H1 (cell line): ENCODE results near the gene CAMSAP1. TPM values are rescaled to one million over a fixed set of nuclear protein-coding genes. Genes with fewer than 3 reads are reported as not detected.
A peak's percentile ranks its signal among the peaks of the same experiment; 100 is the strongest.

ENCODE experiments used
- CTCF ChIA-PET: fragments of 300-600 bp; sonication (Branson Sonifier 250); formaldehyde crosslinking; loops from one replicate; lab custom pipeline; 2021; ENCODE audit not compliant: partially characterized antibody; lab: Charles Lee
- POLR2A ChIA-PET: fragments of 300-600 bp; sonication (Branson Sonifier 250); formaldehyde crosslinking; loops from one replicate; lab custom pipeline; 2021; ENCODE audit warnings: inconsistent platforms; ENCODE audit not compliant: partially characterized antibody; lab: Charles Lee
- DNase-seq, 2 experiments: peaks; one replicate each; pipeline versions ENCODE4 v3.0.0 to v3.0.0-alpha.2; 2010 to 2022; ENCODE audit warnings: low spot score in 2 of 2, low read depth in 1 of 2, mixed read lengths in 1 of 2
- FAIRE-seq: peaks from 2 replicates; lab custom pipeline; 2011; peaks lifted over from hg19 to GRCh38; lab: Jason Lieb, UNC
- H2AFZ ChIP-seq: 2 replicates; pipeline ENCODE4 v1.8.1; 2012; ENCODE audit warnings: low read length, inconsistent platforms
- H2AK5ac ChIP-seq: 2 replicates; pipeline ENCODE4 v1.6.1; 2013; ENCODE audit warnings: low read depth, low read length
- H2BK120ac ChIP-seq: replicated peaks from 2 replicates; pipeline ENCODE3; 2013; ENCODE audit warnings: low read depth, low read length, inconsistent platforms
- H2BK12ac ChIP-seq: 2 replicates; pipeline ENCODE4 v1.6.1; 2013; ENCODE audit warnings: low read depth, low read length
- H2BK15ac ChIP-seq: 2 replicates; pipeline ENCODE4 v1.6.1; 2013; ENCODE audit warnings: low read length
- H2BK20ac ChIP-seq: 2 replicates; pipeline ENCODE4 v1.6.1; 2013; ENCODE audit warnings: low read length
- H2BK5ac ChIP-seq: 2 replicates; pipeline ENCODE4 v1.6.1; 2013; ENCODE audit warnings: low read depth, low read length
- H3K14ac ChIP-seq: 2 replicates; pipeline ENCODE4 v1.6.1; 2013; ENCODE audit warnings: inconsistent platforms; ENCODE audit not compliant: insufficient read length
- H3K18ac ChIP-seq: 2 replicates; pipeline ENCODE4 v1.6.1; 2013; ENCODE audit warnings: low read length; ENCODE audit errors: extremely low read depth
- H3K23ac ChIP-seq: 2 replicates; pipeline ENCODE4 v1.6.1; 2013; ENCODE audit warnings: inconsistent platforms; ENCODE audit not compliant: insufficient read length
- H3K23me2 ChIP-seq: 2 replicates; pipeline ENCODE4 v1.6.1; 2013; ENCODE audit warnings: low read depth, low read length
- H3K27ac ChIP-seq: 2 replicates; pipeline ENCODE4 v1.6.1; 2011; ENCODE audit warnings: low read depth, low read length, inconsistent platforms
- H3K27me3 ChIP-seq, 4 experiments: replicated peaks in 1 of 4; 1 replicate in 1 of 4; 2 replicates in 3 of 4; pipeline versions ENCODE4 v1.6.1 to v1.8.1; 2011 to 2013; ENCODE audit warnings: low read length in 3 of 4, mild to moderate bottlenecking in 3 of 4, inconsistent platforms in 2 of 4, mixed read lengths in 2 of 4, moderate library complexity in 1 of 4; ENCODE audit not compliant: control insufficient read depth in 3 of 4, insufficient read depth in 3 of 4; ENCODE audit errors: extremely low read depth in 1 of 4
- H3K36me3 ChIP-seq, 4 experiments: 2 replicates each; pipeline versions ENCODE4 v1.6.1 to v1.8.1; 2011 to 2013; ENCODE audit warnings: mild to moderate bottlenecking in 4 of 4, low read length in 3 of 4, moderate library complexity in 2 of 4, control low read depth in 1 of 4, inconsistent platforms in 1 of 4; ENCODE audit not compliant: insufficient read depth in 4 of 4, control insufficient read depth in 2 of 4
- H3K4ac ChIP-seq: replicated peaks from 2 replicates; pipeline ENCODE3; 2013; ENCODE audit warnings: low read length, low read depth, mixed read lengths, inconsistent platforms; ENCODE audit not compliant: insufficient read length
- H3K4me1 ChIP-seq, 4 experiments: replicated peaks in 1 of 4; 1 replicate in 1 of 4; 2 replicates in 3 of 4; pipeline versions ENCODE4 v1.6.1 to v1.8.1; 2011 to 2013; ENCODE audit warnings: low read length in 3 of 4, inconsistent platforms in 2 of 4, mixed read lengths in 1 of 4; ENCODE audit not compliant: insufficient read depth in 4 of 4, control insufficient read depth in 3 of 4
- H3K4me2 ChIP-seq, 2 experiments: 2 replicates each; pipeline versions ENCODE4 v1.6.1 to v1.8.1; 2011 to 2013; ENCODE audit warnings: low read depth in 2 of 2, low read length in 2 of 2, control low read depth in 1 of 2, inconsistent platforms in 1 of 2, mild to moderate bottlenecking in 1 of 2; ENCODE audit not compliant: insufficient read depth in 1 of 2
- H3K4me3 ChIP-seq, 4 experiments: fragments of 200-600, 300-600 bp in 1 of 4; sonication (generic), shearing (Covaris generic), sonication (Bioruptor Twin) in 1 of 4; 2 replicates each; pipeline versions ENCODE4 v1.5.1 to v1.8.1; 2011 to 2016; ENCODE audit warnings: low read length in 4 of 4, low read depth in 3 of 4, control low read depth in 2 of 4, inconsistent platforms in 2 of 4, mild to moderate bottlenecking in 2 of 4, mixed read lengths in 1 of 4, moderate library complexity in 1 of 4; ENCODE audit not compliant: insufficient read depth in 2 of 4; ENCODE audit errors: extremely low read depth in 1 of 4
- H3K56ac ChIP-seq: replicated peaks from 2 replicates; pipeline ENCODE3; 2013; ENCODE audit warnings: low read depth, mild to moderate bottlenecking, mixed read lengths, low read length, inconsistent platforms; ENCODE audit not compliant: insufficient read length
- H3K79me1 ChIP-seq: 2 replicates; pipeline ENCODE4 v1.6.1; 2013; ENCODE audit warnings: low read depth, low read length, control low read depth
- H3K79me2 ChIP-seq, 2 experiments: 2 replicates each; pipeline versions ENCODE4 v1.6.1 to v1.8.1; 2012 to 2013; ENCODE audit warnings: low read length in 2 of 2, mild to moderate bottlenecking in 2 of 2, inconsistent platforms in 1 of 2; ENCODE audit not compliant: insufficient read depth in 2 of 2, control insufficient read depth in 1 of 2
- H3K9ac ChIP-seq, 4 experiments: replicated peaks in 1 of 4; 1 replicate in 1 of 4; 2 replicates in 3 of 4; pipeline versions ENCODE4 v1.6.1 to v1.8.1; 2011 to 2013; ENCODE audit warnings: low read depth in 3 of 4, low read length in 3 of 4, control low read depth in 2 of 4, mild to moderate bottlenecking in 2 of 4, moderate library complexity in 2 of 4, inconsistent platforms in 1 of 4; ENCODE audit errors: extremely low read depth in 1 of 4
- H3K9me3 ChIP-seq, 2 experiments: 2 replicates each; pipeline versions ENCODE4 v1.6.1 to v1.8.1; 2012 to 2013; ENCODE audit warnings: mild to moderate bottlenecking in 2 of 2, moderate library complexity in 2 of 2, control low read depth in 1 of 2, inconsistent platforms in 1 of 2, low read depth in 1 of 2, low read length in 1 of 2, mixed read lengths in 1 of 2; ENCODE audit not compliant: insufficient read depth in 2 of 2
- H4K20me1 ChIP-seq, 2 experiments: replicated peaks in 1 of 2; 2 replicates each; pipeline versions ENCODE3 to v1.8.1; 2011 to 2013; ENCODE audit warnings: inconsistent platforms in 2 of 2, low read length in 2 of 2, mild to moderate bottlenecking in 1 of 2; ENCODE audit not compliant: insufficient read depth in 2 of 2, control insufficient read depth in 1 of 2
- H4K5ac ChIP-seq: 2 replicates; pipeline ENCODE4 v1.6.1; 2013; ENCODE audit warnings: low read length, low read depth, mixed read lengths, inconsistent platforms; ENCODE audit not compliant: insufficient read length
- H4K8ac ChIP-seq: 2 replicates; pipeline ENCODE4 v1.8.0; 2013; ENCODE audit warnings: mild to moderate bottlenecking, moderate library complexity, low read length, inconsistent platforms; ENCODE audit not compliant: insufficient read depth; ENCODE audit errors: extremely low read depth
- H4K91ac ChIP-seq: replicated peaks from 2 replicates; pipeline ENCODE3; 2013; ENCODE audit warnings: low read length, mixed read lengths, inconsistent platforms; ENCODE audit not compliant: insufficient read length
- BACH1 ChIP-seq: IDR thresholded peaks from 2 replicates; pipeline ENCODE4 v1.6.1; 2012; ENCODE audit warnings: low read length, improper control_type of control experiment
- CREB1 ChIP-seq: IDR thresholded peaks from 2 replicates; pipeline ENCODE4 v1.6.1; 2012; ENCODE audit warnings: inconsistent platforms
- EZH2 ChIP-seq: fragments of 200-600 bp; sonication (generic); IDR thresholded peaks from 2 replicates; pipeline ENCODE4 v1.7.1; 2012; ENCODE audit warnings: low read depth, mild to moderate bottlenecking, moderate library complexity, low read length, inconsistent platforms; ENCODE audit not compliant: severe bottlenecking
- HDAC6 ChIP-seq: IDR thresholded peaks from one replicate; pipeline ENCODE4 v1.7.1; 2012; ENCODE audit warnings: low read depth, mild to moderate bottlenecking, inconsistent platforms, low read length, moderate library complexity
- KDM4A ChIP-seq: IDR thresholded peaks from one replicate; pipeline ENCODE4 v1.7.1; 2012; ENCODE audit warnings: low read depth, mild to moderate bottlenecking, moderate library complexity, low read length, inconsistent platforms; ENCODE audit not compliant: severe bottlenecking
- KDM5A ChIP-seq: fragments of 200-600 bp; IDR thresholded peaks from 2 replicates; pipeline ENCODE4 v1.7.1; 2012; ENCODE audit warnings: mild to moderate bottlenecking, low read length, inconsistent platforms, mixed read lengths
- MAX ChIP-seq: IDR thresholded peaks from 2 replicates; pipeline ENCODE4 v1.6.1; 2012; ENCODE audit warnings: inconsistent platforms
- TAF1 ChIP-seq: IDR thresholded peaks from 2 replicates; pipeline ENCODE4 v1.6.1; 2011; ENCODE audit warnings: mild to moderate bottlenecking, low read depth, low read length
- TBP ChIP-seq: IDR thresholded peaks from 2 replicates; pipeline ENCODE4 v1.6.1; 2011; ENCODE audit warnings: low read depth, low read length, improper control_type of control experiment
- TCF12 ChIP-seq: IDR thresholded peaks from 2 replicates; pipeline ENCODE4 v1.6.1; 2011; ENCODE audit warnings: low read depth, mild to moderate bottlenecking, low read length
- YY1 ChIP-seq: IDR thresholded peaks from 2 replicates; pipeline ENCODE4 v1.6.1; 2011; ENCODE audit warnings: low read depth, mild to moderate bottlenecking, low read length
- WGBS, 2 experiments: shearing (Covaris generic) in 1 of 2; methylation state at CpG; one replicate each; pipeline versions ENCODE4 v1.1.6 to v1.1.7; 2013 to 2015; ENCODE audit warnings: low lambda C conversion rate in 2 of 2, mixed read lengths in 2 of 2, inconsistent platforms in 1 of 2, low coverage in 1 of 2, missing lambda C conversion rate in 1 of 2; ENCODE audit not compliant: insufficient replicate concordance in 2 of 2, insufficient coverage in 1 of 2, insufficient read length in 1 of 2; ENCODE audit errors: extremely low coverage in 1 of 2, missing lambda C conversion rate in 1 of 2; 5-methylcytosine and 5-hydroxymethylcytosine counted together
- polyA plus RNA-seq, 7 experiments: library from polyadenylated mRNA; depleted of rRNA in 3 of 7; stranded (reverse) in 5 of 7; unstranded in 2 of 7; fragments of >200 nt in 5 of 7; fragments of 200-250 nt in 2 of 7; gene quantifications; 1 replicate in 5 of 7; 2 replicates in 1 of 7; 4 replicates in 1 of 7; pipeline versions ENCODE4 v1.2.1 to v1.2.3, GENCODE V29; 2011 to 2013; ENCODE audit warnings: missing spikeins in 2 of 7, mixed read lengths in 2 of 7
- total RNA-seq: library from RNA; stranded (reverse); fragmentation: NEBNext Ultra II Directional; extraction: Animal tissue kit (Norgen Biotek cat#: 25700); gene quantifications from 2 replicates; pipeline ENCODE4 v1.2.1, GENCODE V29; 2021
- TF ChIP-seq, protein P1 (sequence below): IDR thresholded peaks from 2 replicates; pipeline ENCODE4 v1.6.1; 2012; ENCODE audit warnings: inconsistent platforms

The CAMSAP1 gene
- total and polyA plus RNA-seq, 2 of the 8 experiments (the other 6 are each of a cell fraction or from before 2014, with no cell fraction given), result 13.4 to 44.0 TPM

- H3K9me3 ChIP-seq, result no peaks in the 10 kb centered on the region; a peak in 1 of 4 replicates
- no peak overlapping the region for H4K91ac ChIP-seq
- H3K56ac ChIP-seq, result peak overlapping the region; percentile 21
- H3K79me1 ChIP-seq, result peaks cover 13% of the 10 kb centered on the region
- peak overlapping the region; percentile 67; the same call in 1 of the 2 replicates for H3K27ac ChIP-seq
- peaks cover 0 to 12% (median 2%) of the 10 kb centered on the region in 4 experiments; a peak in 4 of 8 replicates for H3K36me3 ChIP-seq
- 0% methylated on average over 14 of the region's 69 CpGs; no CpG with 5 or more reads in 1 of the 2 experiments for WGBS, 2 experiments
- H3K18ac ChIP-seq, result no peak overlapping the region; the same call in 1 of the 2 replicates
- peaks cover 12 to 26% of the 10 kb centered on the region in 2 experiments for H4K20me1 ChIP-seq
- FAIRE-seq, result no peak
- H3K23ac ChIP-seq, result no peak overlapping the region
- H3K4me2 ChIP-seq, result peak overlapping the region in 1 of 2 experiments; percentile 84; a peak in 2 of 4 replicates
- H3K4me3 ChIP-seq, result peak overlapping the region; percentile 68 to 93 (median 80); a peak in 7 of 8 replicates
- ChIA-PET POLR2A (interaction anchor here (0.8 to 1.4 kb wide), 4 partner anchors 15 to 45 kb away, joined by 3 to 4 read pairs (median 4); no protein-coding TSS in a partner anchor), CTCF (no interaction called here)
- peaks cover 0 to 4% (median 1%) of the 10 kb centered on the region in 4 experiments; a peak in 3 of 7 replicates for H3K27me3 ChIP-seq
- no peak overlapping the region for H2BK20ac ChIP-seq
- no peak for DNase-seq
- H2BK15ac ChIP-seq, result no peak overlapping the region
- peaks cover 13 to 15% (median 14%) of the 10 kb centered on the region in 4 experiments for H3K4me1 ChIP-seq
- no peak overlapping the region for H4K5ac ChIP-seq
- peak; percentile 39; the same call in 1 of the 2 replicates for TF ChIP-seq TAF1
- TF ChIP-seq, protein P1, sequence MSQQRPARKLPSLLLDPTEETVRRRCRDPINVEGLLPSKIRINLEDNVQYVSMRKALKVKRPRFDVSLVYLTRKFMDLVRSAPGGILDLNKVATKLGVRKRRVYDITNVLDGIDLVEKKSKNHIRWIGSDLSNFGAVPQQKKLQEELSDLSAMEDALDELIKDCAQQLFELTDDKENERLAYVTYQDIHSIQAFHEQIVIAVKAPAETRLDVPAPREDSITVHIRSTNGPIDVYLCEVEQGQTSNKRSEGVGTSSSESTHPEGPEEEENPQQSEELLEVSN, result peak; percentile 88
- no peak for TF ChIP-seq HDAC6
- peak; percentile 92 for TF ChIP-seq MAX
- no peak for TF ChIP-seq KDM5A
- peak; percentile 71 for TF ChIP-seq KDM4A
- TF ChIP-seq TCF12, result no peak
- TF ChIP-seq BACH1, result no peak
- TF ChIP-seq YY1, result peak; percentile 43; the same call in 1 of the 2 replicates
- TF ChIP-seq TBP, result peak; percentile 27; the same call in 1 of the 2 replicates
- no peak for TF ChIP-seq EZH2
- no peak for TF ChIP-seq CREB1
- H3K79me2 ChIP-seq, result peaks cover 39 to 56% of the 10 kb centered on the region in 2 experiments
- no peak overlapping the region for H2BK12ac ChIP-seq
- H3K23me2 ChIP-seq, result peaks cover 3% of the 10 kb centered on the region
- H3K9ac ChIP-seq, result peak overlapping the region; percentile 58 to 88 (median 70)
- H2AFZ ChIP-seq, result no peak overlapping the region
- no peak overlapping the region for H2BK120ac ChIP-seq
- no peak overlapping the region for H2AK5ac ChIP-seq
- H3K4ac ChIP-seq, result no peak overlapping the region
- H2BK5ac ChIP-seq, result no peak overlapping the region
- H4K8ac ChIP-seq, result peak overlapping the region; percentile 89; the same call in 1 of the 2 replicates
- no peak overlapping the region for H3K14ac ChIP-seq
Measured at GRCh38 chr9:135907006-135907430, 328 bp downstream of the CAMSAP1 start.
